AML-193 (cell line): ENCODE data around the gene SMOC2.
"Not testable (repeated sequence)": the region's sequence is repeated elsewhere in the genome, so short reads cannot be mapped to it uniquely, and the experiment has no call there.

Source experiments
- DNase-seq, 2 experiments: peaks; one replicate each; lab custom pipeline; 2025; lab: John Stamatoyannopoulos, UW

The SMOC2 gene

DNA sequence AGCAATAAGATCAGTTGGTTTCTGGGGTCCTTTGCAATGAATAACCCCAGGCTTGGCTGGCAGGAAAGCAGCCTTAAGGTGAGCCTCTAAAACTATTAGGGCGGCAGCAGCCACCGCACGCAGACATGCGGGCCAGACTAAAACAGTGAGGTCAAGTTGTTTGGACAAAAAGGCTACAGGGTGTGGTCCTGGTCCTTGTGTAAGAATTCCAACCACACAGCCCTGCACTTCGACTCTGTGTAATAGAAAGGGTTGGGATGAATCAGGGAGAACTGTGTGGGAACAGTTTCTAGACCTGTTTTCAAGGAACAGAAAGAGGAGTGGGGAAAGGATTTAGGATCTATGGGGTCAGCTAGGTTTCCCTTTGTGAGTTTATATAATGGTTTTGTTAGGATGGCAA lies 237.6 kb downstream of the SMOC2 start:
- DNase-seq, result no peak

GRCh38 chr6:168681748-168682147 lies 240.8 kb downstream of the SMOC2 start:
- no peak for DNase-seq

GRCh38 chr6:168683621-168684020 lies 242.6 kb downstream of the SMOC2 start:
- DNase-seq, result no peak

DNA sequence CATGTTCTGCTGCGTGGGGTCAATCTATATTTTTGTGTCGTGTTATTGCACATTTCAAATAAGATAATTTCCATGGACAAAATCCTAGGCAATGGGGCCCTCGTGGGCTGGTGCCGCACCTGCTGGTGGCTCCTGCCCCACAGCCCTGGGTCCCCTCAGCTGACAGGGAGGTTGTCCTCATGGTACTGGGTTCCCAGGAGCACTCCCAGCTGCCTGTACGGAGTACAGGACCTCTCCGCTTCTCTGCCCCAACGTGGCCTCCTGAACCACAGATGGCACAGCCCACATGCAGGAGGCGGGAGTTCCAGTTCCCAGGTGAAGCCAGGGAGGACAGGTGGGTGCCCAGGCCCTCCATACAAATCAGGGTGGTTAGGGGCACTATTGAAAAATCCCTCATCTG lies 243.5 kb downstream of the SMOC2 start:
- DNase-seq, result no peak

DNA sequence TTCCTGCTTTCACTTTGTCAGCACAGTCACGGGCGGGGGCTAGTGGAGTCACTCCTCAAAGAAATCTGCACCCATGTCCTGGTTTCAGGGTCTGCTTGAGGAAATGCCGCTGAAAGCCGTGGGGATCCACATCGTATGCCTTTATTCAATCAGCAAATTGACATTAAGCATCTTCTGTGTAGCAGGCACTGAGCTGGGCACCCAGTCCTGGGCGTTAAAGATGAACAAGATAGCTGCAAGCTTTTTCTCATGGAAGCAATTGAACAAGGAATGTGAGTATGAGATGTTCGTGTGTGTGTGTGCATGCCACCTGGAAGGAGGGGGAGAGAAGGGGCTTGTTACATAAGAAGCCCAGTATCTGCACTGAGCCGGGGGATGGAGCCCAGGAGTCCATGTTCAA lies 243.9 kb downstream of the SMOC2 start:
- DNase-seq, result no peak

GRCh38 chr6:168686029-168686738 lies 245.2 kb downstream of the SMOC2 start:
- DNase-seq, result no peak

DNA sequence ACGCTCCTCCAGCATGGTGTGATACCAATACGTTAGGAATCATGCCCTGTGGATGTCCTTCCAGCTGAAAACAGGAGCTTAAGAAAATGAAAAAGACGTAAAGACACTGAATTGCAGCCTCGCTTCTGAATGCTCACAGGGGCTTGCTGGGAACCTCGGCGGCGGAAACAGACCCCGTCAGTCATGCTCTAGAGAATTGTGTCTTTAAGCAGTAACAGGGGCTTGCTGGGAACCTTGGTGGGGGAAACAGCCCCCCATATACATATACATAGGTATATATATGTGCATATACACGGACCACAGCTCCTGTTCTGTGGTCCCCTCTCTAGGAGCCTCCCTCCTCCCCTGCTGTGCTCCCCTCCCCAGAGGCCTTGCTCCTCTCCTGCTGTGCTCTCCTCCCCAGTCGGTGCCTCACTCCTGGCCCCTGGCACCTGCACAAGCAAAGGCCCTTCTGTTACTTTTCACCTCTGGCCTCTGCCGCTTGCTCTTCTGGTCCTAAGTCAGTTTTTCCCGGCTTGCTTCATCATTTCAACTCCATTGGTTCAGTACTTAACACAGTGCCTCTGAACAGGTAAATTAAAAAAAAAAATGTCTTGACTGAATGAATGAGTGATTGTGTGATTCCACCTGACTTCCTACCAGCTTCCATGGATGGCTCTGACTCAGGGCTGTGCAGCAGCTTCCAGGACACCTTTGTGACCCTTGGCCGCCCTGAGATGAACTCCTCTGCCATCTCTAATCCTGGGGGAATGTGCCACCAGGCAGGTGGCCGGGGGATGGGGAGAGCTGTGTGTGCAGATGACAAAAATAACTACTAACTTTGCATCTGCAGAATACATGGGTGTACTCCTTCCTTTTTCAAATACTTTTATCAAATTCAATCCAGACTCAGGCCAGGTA lies 246.1 kb downstream of the SMOC2 start:
- DNase-seq, result no peak

- DNase-seq, result no peak
Observed at GRCh38 chr6:168690271-168690670, 249.3 kb downstream of the SMOC2 start.

- DNase-seq, result no peak
Observed at GRCh38 chr6:168691774-168692173, 250.8 kb downstream of the SMOC2 start.

GRCh38 chr6:168692193-168692914 lies 251.4 kb downstream of the SMOC2 start:
- no peak for DNase-seq

DNA sequence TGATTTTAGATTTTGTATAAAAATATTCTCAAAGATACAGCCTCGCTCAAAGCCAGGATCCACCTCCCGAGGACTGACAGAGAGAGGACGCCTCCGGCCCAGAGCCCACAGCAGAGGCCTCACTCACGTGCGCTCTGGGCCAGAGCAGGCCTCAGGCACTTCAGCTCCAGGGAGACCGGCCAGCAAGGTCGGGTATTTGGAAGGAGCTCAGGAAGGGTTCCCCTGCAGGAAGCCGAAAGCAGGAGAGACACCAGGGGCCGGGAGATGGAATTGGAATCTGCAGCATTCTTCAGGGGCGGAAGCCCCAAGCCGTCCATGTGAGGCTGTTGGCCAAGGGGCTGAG lies 251.9 kb downstream of the SMOC2 start:
- DNase-seq, result not testable (repeated sequence)

DNA sequence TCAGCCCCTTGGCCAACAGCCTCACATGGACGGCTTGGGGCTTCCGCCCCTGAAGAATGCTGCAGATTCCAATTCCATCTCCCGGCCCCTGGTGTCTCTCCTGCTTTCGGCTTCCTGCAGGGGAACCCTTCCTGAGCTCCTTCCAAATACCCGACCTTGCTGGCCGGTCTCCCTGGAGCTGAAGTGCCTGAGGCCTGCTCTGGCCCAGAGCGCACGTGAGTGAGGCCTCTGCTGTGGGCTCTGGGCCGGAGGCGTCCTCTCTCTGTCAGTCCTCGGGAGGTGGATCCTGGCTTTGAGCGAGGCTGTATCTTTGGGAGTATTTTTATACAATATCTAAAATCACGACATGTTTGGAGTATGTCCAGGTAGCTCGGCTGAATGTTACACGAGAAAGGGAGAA lies 253.8 kb downstream of the SMOC2 start:
- DNase-seq, result not testable (repeated sequence)

GRCh38 chr6:168695701-168696100 lies 254.7 kb downstream of the SMOC2 start:
- no peak for DNase-seq

GRCh38 chr6:168698923-168699322 lies 257.9 kb downstream of the SMOC2 start:
- no peak for DNase-seq

DNA sequence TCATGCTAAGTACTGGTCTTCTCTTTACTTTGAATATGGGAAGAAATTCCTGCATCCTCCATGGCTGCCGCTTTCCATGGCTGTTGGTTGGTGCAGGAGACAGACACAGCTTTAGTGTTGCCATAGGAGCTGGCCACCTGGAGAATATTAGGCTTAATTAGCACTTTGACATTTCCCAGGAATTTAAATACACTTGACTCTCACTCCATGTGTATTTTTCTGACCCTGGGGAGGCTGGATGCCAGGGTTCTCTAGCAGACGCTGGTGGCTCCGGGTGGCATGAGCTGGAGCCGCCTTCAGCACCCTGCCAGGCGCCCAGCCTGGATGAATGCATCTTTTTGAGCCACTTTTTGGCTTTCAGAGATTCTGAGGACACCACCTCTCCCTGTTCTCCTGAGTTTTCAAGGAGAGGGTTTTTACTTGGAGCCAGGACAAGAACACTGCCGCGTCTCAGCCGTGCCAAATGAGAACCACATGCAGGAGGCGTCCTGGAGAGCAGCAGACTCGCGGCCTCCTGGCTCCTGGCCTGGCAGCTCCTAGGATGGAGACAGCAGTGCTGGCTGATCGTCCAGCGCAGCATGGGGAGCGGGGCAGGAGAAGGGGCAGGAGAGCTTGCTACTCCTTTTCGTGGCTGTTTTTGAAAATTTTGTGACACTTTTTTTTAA lies 258.8 kb downstream of the SMOC2 start:
- DNase-seq, result no peak

DNA sequence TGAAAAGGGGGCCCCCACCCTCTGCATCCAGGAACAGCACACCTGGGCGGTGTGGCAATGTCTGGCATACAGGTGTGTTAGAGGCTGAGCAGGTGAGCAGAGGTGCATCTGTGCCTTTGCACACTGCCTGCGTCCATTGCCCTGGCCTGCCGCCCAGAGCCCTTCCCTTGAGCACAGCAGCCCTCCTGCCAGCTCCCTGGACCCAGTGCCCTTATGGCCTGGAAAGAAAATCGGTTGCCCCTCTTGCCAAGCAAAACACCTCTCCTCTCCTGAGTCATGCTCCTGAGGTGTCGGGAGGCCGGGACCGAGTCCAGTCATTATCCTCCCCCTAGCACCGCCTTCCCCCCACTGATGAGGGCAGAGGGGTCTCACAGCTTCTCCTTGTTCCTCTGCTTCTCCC lies 259.9 kb downstream of the SMOC2 start:
- no peak for DNase-seq

- no peak for DNase-seq
Observed at GRCh38 chr6:168703990-168704389, 263.0 kb downstream of the SMOC2 start.

DNA sequence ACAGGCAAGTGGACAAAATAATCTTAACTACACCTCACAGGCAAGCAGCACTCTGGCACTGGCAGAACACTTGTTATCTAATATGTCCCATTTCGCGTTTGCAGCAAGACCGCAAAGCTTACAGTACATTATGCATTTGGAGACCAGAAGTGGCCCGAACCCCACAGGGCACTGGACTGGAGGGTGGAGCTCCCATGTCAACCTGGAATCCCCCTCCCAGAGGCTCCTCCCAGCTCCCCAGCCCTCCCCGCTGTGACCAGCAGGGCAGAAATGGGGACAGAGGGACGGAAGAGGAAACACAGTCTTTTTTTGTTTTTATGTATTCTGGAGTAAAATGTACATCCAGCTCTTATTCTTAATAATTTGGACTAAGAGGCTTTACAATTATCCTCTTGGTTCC lies 263.7 kb downstream of the SMOC2 start:
- no peak for DNase-seq

DNA sequence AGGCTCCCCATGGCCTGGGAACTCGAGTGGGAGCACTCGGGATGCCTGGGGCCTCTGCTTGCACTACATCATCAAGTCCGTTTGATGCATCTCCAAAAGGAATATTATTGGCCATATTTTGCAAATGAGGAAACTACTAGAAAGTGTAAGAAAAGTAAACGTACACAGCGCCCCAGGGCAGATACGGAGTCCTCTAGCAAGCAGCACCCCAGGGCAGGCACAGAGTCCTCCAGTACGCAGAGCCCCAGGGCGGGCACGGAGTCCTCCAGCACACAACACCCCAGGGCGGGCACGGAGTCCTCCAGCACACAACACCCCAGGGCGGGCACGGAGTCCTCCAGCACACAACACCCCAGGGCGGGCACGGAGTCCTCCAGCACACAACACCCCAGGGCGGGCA lies 264.3 kb downstream of the SMOC2 start:
- DNase-seq, result not testable (repeated sequence)

DNA sequence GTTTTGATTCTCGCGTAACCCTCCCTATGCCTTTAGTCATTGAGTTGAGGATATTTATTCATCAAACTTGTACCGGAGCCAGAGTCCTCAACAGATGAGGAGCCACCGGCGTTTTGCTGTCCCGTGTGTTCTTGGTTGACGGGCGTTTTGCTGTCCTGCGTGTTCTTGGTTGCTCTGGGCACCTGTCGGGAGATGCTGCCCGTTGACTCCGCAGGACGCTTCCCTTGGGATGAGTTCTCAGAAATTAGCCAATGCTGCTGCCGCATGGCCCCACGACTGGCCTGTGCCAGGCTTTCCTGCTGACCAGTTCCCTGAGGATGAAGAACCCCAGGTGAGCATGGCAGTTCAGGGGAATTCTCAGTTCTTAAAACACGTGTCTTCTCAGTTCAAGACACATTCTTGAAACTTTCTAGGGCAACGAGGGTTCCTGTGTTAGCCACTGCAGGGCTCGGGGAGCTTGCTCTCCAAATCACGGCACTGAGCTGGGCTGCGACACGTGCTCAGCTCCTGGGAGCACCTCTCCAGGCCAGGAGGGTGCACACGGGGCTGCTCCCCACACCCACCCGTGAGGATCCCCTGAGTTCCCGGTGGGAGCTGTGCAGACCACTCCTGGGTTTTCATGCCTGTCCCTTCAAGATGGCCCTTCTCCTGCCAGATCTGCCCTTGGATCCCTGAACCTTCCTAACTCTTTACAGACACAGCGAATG lies 265.6 kb downstream of the SMOC2 start:
- DNase-seq, result no peak

GRCh38 chr6:168708526-168708925 lies 267.5 kb downstream of the SMOC2 start:
- no peak for DNase-seq

DNA sequence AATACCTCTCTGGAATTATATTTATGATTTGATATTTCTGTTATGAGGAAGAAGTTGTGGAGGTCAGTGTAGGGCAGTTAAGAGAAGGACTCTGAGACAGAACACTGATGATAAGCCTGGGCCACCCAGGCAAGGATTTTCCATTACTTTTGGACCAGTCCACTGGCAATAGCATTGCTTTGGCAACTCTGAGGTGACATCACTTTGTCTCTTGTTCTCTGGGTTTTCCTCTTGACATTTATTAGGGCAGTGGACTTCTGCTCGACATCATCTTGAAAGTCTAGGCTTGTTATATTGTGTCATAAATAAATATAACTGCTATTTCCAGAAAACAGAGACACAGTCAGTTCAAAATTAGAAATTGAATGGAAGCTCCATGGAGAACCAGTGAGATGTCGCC lies 268.0 kb downstream of the SMOC2 start:
- DNase-seq, result no peak
